ENCODE results near the gene GPR135.
"Not testable (repeated sequence)": the region's sequence is repeated elsewhere in the genome, so short reads cannot be mapped to it uniquely, and the experiment has no call there.

GPR135 gene

GRCh38 chr14:59474172-59474571 is 9.0 kb upstream of the GPR135 start:
- DNase-seq (ENCODE audit: low read depth) = no peak

GRCh38 chr14:59464486-59465315 is 479 bp downstream of the GPR135 start:
- DNase-seq (ENCODE audit: low read depth) = no peak

GRCh38 chr14:59463787-59464485 is 1.2 kb downstream of the GPR135 start:
- no peak for DNase-seq (ENCODE audit: low read depth)

GRCh38 chr14:59461891-59462290 is 3.3 kb downstream of the GPR135 start:
- no peak for DNase-seq (ENCODE audit: low read depth)

GRCh38 chr14:59460378-59460777 is 4.8 kb downstream of the GPR135 start:
- DNase-seq (ENCODE audit: low read depth) = no peak

- DNase-seq (ENCODE audit: low read depth) = no peak
Measured at GRCh38 chr14:59458486-59458885, 6.7 kb downstream of the GPR135 start.

GRCh38 chr14:59455411-59455810 is 9.8 kb downstream of the GPR135 start:
- DNase-seq (ENCODE audit: low read depth) = peak; percentile 76

GRCh38 chr14:59454139-59454538 is 11.0 kb downstream of the GPR135 start:
- DNase-seq (ENCODE audit: low read depth) = peak; percentile 89

- DNase-seq (ENCODE audit: low read depth) = no peak
Measured at GRCh38 chr14:59451849-59452248, 13.3 kb downstream of the GPR135 start.

- no peak for DNase-seq (ENCODE audit: low read depth)
Measured at GRCh38 chr14:59450716-59451115, 14.5 kb downstream of the GPR135 start.

- DNase-seq (ENCODE audit: low read depth) = not testable (repeated sequence)
Measured at GRCh38 chr14:59448673-59449072, 16.5 kb downstream of the GPR135 start.

- DNase-seq (ENCODE audit: low read depth) = no peak
Measured at GRCh38 chr14:59439256-59439965, 25.8 kb downstream of the GPR135 start.

- DNase-seq (ENCODE audit: low read depth) = peak; percentile 24
Measured at GRCh38 chr14:59438195-59438647, 27.0 kb downstream of the GPR135 start.

GRCh38 chr14:59435987-59436386 is 29.2 kb downstream of the GPR135 start:
- DNase-seq (ENCODE audit: low read depth) = no peak

- DNase-seq (ENCODE audit: low read depth) = no peak
Measured at GRCh38 chr14:59435101-59435500, 30.1 kb downstream of the GPR135 start.

- DNase-seq (ENCODE audit: low read depth) = no peak
Measured at GRCh38 chr14:59429790-59430189, 35.4 kb downstream of the GPR135 start.

- peak; percentile 18 for DNase-seq (ENCODE audit: low read depth)
Measured at GRCh38 chr14:59428581-59429012, 36.6 kb downstream of the GPR135 start.

- DNase-seq (ENCODE audit: low read depth) = no peak
Measured at GRCh38 chr14:59427653-59428580, 37.3 kb downstream of the GPR135 start.

GRCh38 chr14:59425322-59425935 is 39.8 kb downstream of the GPR135 start:
- peak; percentile 39 for DNase-seq (ENCODE audit: low read depth)

GRCh38 chr14:59424341-59425071 is 40.7 kb downstream of the GPR135 start:
- DNase-seq (ENCODE audit: low read depth) = no peak
